Activated T-helper 1 cell treated with anti-CD3 and anti-CD28 coated beads, Interleukin-12 subunit alpha, Interleukin-12 subunit beta, Interleukin-2, Interleukin-4 antibody, amounts not matched to agents 30 ng/mL and 10 ng/mL and 1 ng/mL, durations not matched to agents 14 hours and 24 hours and 36 hours (primary cell): ENCODE results near the gene CELF6. TPM values are rescaled to one million over a fixed set of nuclear protein-coding genes. Genes with fewer than 3 reads are reported as not detected.
A peak's percentile ranks its signal among the peaks of the same experiment; 100 is the strongest.
"Not testable (repeated sequence)": the region's sequence is repeated elsewhere in the genome, so short reads cannot be mapped to it uniquely, and the experiment has no call there.

Experiments used
- DNase-seq: peaks from one replicate; pipeline ENCODE4 v3.0.0; 2021; ENCODE audit warnings: low spot score
- H3K27ac Mint-ChIP-seq: one replicate; pipeline ENCODE4 v1.8.0; 2021; ENCODE audit warnings: mild to moderate bottlenecking, mixed read lengths
- H3K27me3 Mint-ChIP-seq: one replicate; pipeline ENCODE4 v1.8.0; 2022; ENCODE audit warnings: mild to moderate bottlenecking, moderate library complexity, mixed read lengths; ENCODE audit not compliant: insufficient read depth
- H3K36me3 Mint-ChIP-seq: one replicate; pipeline ENCODE4 v1.8.0; 2021; ENCODE audit warnings: low read depth, mixed read lengths
- H3K4me1 Mint-ChIP-seq: one replicate; pipeline ENCODE4 v1.8.0; 2021; ENCODE audit warnings: low read depth, mixed read lengths
- H3K4me3 Mint-ChIP-seq: one replicate; pipeline ENCODE4 v1.8.0; 2021; ENCODE audit warnings: mild to moderate bottlenecking, moderate library complexity, mixed read lengths
- H3K9me3 Mint-ChIP-seq: one replicate; pipeline ENCODE4 v1.8.0; 2021; ENCODE audit warnings: mixed read lengths
- intact Hi-C: fragments of 100-400 bp; cut with micrococcal nuclease; formaldehyde crosslinking; loops from one replicate; pipeline ENCODE4 v1.15.1; 2024
- total RNA-seq: library from RNA; stranded (reverse); gene quantifications from 2 replicates; pipeline ENCODE4 v1.2.3, GENCODE V29; 2022

Gene CELF6
- total RNA-seq, 1 donor from 2014 or later: 0.26 TPM

- no peak overlapping the region for H3K4me3 Mint-ChIP-seq
- intact Hi-C loops: no loop called here
- H3K4me1 Mint-ChIP-seq: peaks cover 5% of the 10 kb centered on the region
- no peak for DNase-seq
- H3K36me3 Mint-ChIP-seq: no peaks in the 10 kb centered on the region
- H3K9me3 Mint-ChIP-seq: no peaks in the 10 kb centered on the region
- H3K27me3 Mint-ChIP-seq: peaks cover 8% of the 10 kb centered on the region
- no peak overlapping the region for H3K27ac Mint-ChIP-seq
Observed at GRCh38 chr15:72278737-72279136, 41.2 kb downstream of the CELF6 start.

GRCh38 chr15:72276326-72276700 is 43.6 kb downstream of the CELF6 start:
- H3K36me3 Mint-ChIP-seq: no peaks in the 10 kb centered on the region
- intact Hi-C loops: no loop called here
- DNase-seq: no peak
- no peaks in the 10 kb centered on the region for H3K9me3 Mint-ChIP-seq
- peaks cover 22% of the 10 kb centered on the region for H3K4me1 Mint-ChIP-seq
- no peak overlapping the region for H3K4me3 Mint-ChIP-seq
- H3K27ac Mint-ChIP-seq: no peak overlapping the region
- peaks cover 8% of the 10 kb centered on the region for H3K27me3 Mint-ChIP-seq

- H3K4me3 Mint-ChIP-seq, H3K36me3 Mint-ChIP-seq, H3K27ac Mint-ChIP-seq, DNase-seq, intact Hi-C loops, H3K9me3 Mint-ChIP-seq, H3K27me3 Mint-ChIP-seq: not testable (repeated sequence)
- peaks cover 28% of the 10 kb centered on the region for H3K4me1 Mint-ChIP-seq
Observed at GRCh38 chr15:72275635-72276325, 44.2 kb downstream of the CELF6 start.

- no peak for DNase-seq
- Mint-ChIP-seq H3K36me3 (peaks cover 11% of the 10 kb centered on the region), H3K27me3 (peaks cover 6% of the 10 kb centered on the region), H3K27ac (peak overlapping the region; percentile 83), H3K9me3 (no peaks in the 10 kb centered on the region), H3K4me3 (peak overlapping the region; percentile 84), H3K4me1 (peaks cover 43% of the 10 kb centered on the region)
- intact Hi-C loops: loop anchor here (1.0 to 5.0 kb wide), 9 partner anchors 9 to 509 kb away; partner anchors contain the start of genes ADPGK, ARIH1, CELF6 and HEXA
Observed at GRCh38 chr15:72272997-72273352, 47.0 kb downstream of the CELF6 start.

- Mint-ChIP-seq H3K9me3 (no peaks in the 10 kb centered on the region), H3K4me1 (peaks cover 43% of the 10 kb centered on the region), H3K27ac (peak within 1 kb of the TSS; percentile 90), H3K36me3 (peaks cover 11% of the 10 kb centered on the region), H3K4me3 (peak within 1 kb of the TSS; percentile 95), H3K27me3 (peaks cover 3% of the 10 kb centered on the region)
- peak; percentile 99 for DNase-seq
- intact Hi-C loops: loop anchor here (1.0 to 5.0 kb wide), 9 partner anchors 8 to 510 kb away; partner anchors contain the start of genes ADPGK, ARIH1, CELF6 and HEXA
Observed at GRCh38 chr15:72272213-72272996, 47.6 kb downstream of the CELF6 start, which contains the start of gene PARP6. TSS of gene PARP6 (minus strand) at chr15:72272554. CDS start at chr15:72267477, 5,077 bp downstream.

GRCh38 chr15:72271895-72272212 is 48.1 kb downstream of the CELF6 start:
- H3K27me3 Mint-ChIP-seq: peaks cover 3% of the 10 kb centered on the region
- H3K36me3 Mint-ChIP-seq: peaks cover 16% of the 10 kb centered on the region
- intact Hi-C loops: loop anchor here (1.0 to 5.0 kb wide), 9 partner anchors 8 to 510 kb away; partner anchors contain the start of genes ADPGK, ARIH1, CELF6 and HEXA
- H3K4me1 Mint-ChIP-seq: peaks cover 43% of the 10 kb centered on the region
- H3K4me3 Mint-ChIP-seq: peak overlapping the region; percentile 95
- H3K27ac Mint-ChIP-seq: peak overlapping the region; percentile 90
- no peak for DNase-seq
- H3K9me3 Mint-ChIP-seq: no peaks in the 10 kb centered on the region

- Mint-ChIP-seq H3K4me3 (peak overlapping the region; percentile 95), H3K27me3 (peaks cover 3% of the 10 kb centered on the region), H3K36me3 (peaks cover 19% of the 10 kb centered on the region), H3K4me1 (peaks cover 43% of the 10 kb centered on the region), H3K27ac (peak overlapping the region; percentile 90), H3K9me3 (no peaks in the 10 kb centered on the region)
- DNase-seq: no peak
- intact Hi-C loops: loop anchor here (5.0 kb wide), 1 partner anchor 511 kb away; the partner anchor contains the start of gene ADPGK
Observed at GRCh38 chr15:72271221-72271620, 48.7 kb downstream of the CELF6 start.

- no peak overlapping the region for H3K4me3 Mint-ChIP-seq
- DNase-seq: no peak
- no peaks in the 10 kb centered on the region for H3K27me3 Mint-ChIP-seq
- no peak overlapping the region for H3K27ac Mint-ChIP-seq
- no peaks in the 10 kb centered on the region for H3K9me3 Mint-ChIP-seq
- H3K36me3 Mint-ChIP-seq: peaks cover 30% of the 10 kb centered on the region
- intact Hi-C loops: loop anchor here (5.0 kb wide), 1 partner anchor 513 kb away; the partner anchor contains the start of gene ADPGK
- H3K4me1 Mint-ChIP-seq: peaks cover 43% of the 10 kb centered on the region
Observed at GRCh38 chr15:72269739-72270138, 50.2 kb downstream of the CELF6 start.

- Mint-ChIP-seq H3K4me3 (no peak overlapping the region), H3K4me1 (peaks cover 34% of the 10 kb centered on the region)
Observed at GRCh38 chr15:72265031-72265430, 54.9 kb downstream of the CELF6 start.

GRCh38 chr15:72252663-72253299 is 67.2 kb downstream of the CELF6 start:
- H3K9me3 Mint-ChIP-seq: no peaks in the 10 kb centered on the region
- H3K36me3 Mint-ChIP-seq: peaks cover 59% of the 10 kb centered on the region
- no peak for DNase-seq
- no peaks in the 10 kb centered on the region for H3K27me3 Mint-ChIP-seq
- intact Hi-C loops: no loop called here
- H3K27ac Mint-ChIP-seq: no peak overlapping the region
- H3K4me3 Mint-ChIP-seq: no peak overlapping the region
- peaks cover 8% of the 10 kb centered on the region for H3K4me1 Mint-ChIP-seq

More at GRCh38 chr15:72265031-72265430, 54.9 kb downstream of the CELF6 start:
- no peak for DNase-seq
- H3K27me3 Mint-ChIP-seq: no peaks in the 10 kb centered on the region
- peaks cover 60% of the 10 kb centered on the region for H3K36me3 Mint-ChIP-seq
- H3K9me3 Mint-ChIP-seq: no peaks in the 10 kb centered on the region
- no peak overlapping the region for H3K27ac Mint-ChIP-seq
- intact Hi-C loops: no loop called here

- H3K9me3 Mint-ChIP-seq: no peaks in the 10 kb centered on the region
- H3K36me3 Mint-ChIP-seq: peaks cover 59% of the 10 kb centered on the region
- H3K4me1 Mint-ChIP-seq: peaks cover 8% of the 10 kb centered on the region
- DNase-seq: no peak
- no peak overlapping the region for H3K27ac Mint-ChIP-seq
- no peak overlapping the region for H3K4me3 Mint-ChIP-seq
- intact Hi-C loops: no loop called here
- H3K27me3 Mint-ChIP-seq: no peaks in the 10 kb centered on the region
Observed at GRCh38 chr15:72249142-72249810, 70.7 kb downstream of the CELF6 start.

- intact Hi-C loops: no loop called here
- peaks cover 61% of the 10 kb centered on the region for H3K36me3 Mint-ChIP-seq
- no peak for DNase-seq
- no peaks in the 10 kb centered on the region for H3K9me3 Mint-ChIP-seq
- H3K4me3 Mint-ChIP-seq: no peak overlapping the region
- H3K4me1 Mint-ChIP-seq: peaks cover 8% of the 10 kb centered on the region
- H3K27ac Mint-ChIP-seq: no peak overlapping the region
- H3K27me3 Mint-ChIP-seq: no peaks in the 10 kb centered on the region
Observed at GRCh38 chr15:72248514-72248913, 71.4 kb downstream of the CELF6 start.
